Uterus (tissue), 2 donors: ENCODE data around the gene COL27A1.

Experiments
- CTCF ChIP-seq, 4 experiments: fragments of 200-600 bp in 2 of 4; fragments of 450-650 bp in 2 of 4; sonication (generic) in 2 of 4; IDR thresholded peaks; one replicate each; pipeline ENCODE4 v1.5.1; 2016 to 2019; ENCODE audit warnings: antibody characterized with exemption in 4 of 4, mild to moderate bottlenecking in 2 of 4, moderate library complexity in 1 of 4
- POLR2A ChIP-seq, 2 donors: fragments of 450-650 bp; IDR thresholded peaks; one replicate each; pipeline ENCODE4 v1.6.1; 2016; ENCODE audit warnings: antibody characterized with exemption in 2 of 2, mild to moderate bottlenecking in 1 of 2, moderate library complexity in 1 of 2

- TF ChIP-seq CTCF (IDR thresholded peaks at IDR 0.05): no peak
- TF ChIP-seq POLR2A (IDR thresholded peaks at IDR 0.05): no peak
Observed at GRCh38 chr9:114307899-114308267, 152.5 kb downstream of the COL27A1 start.
